C4-2B (cell line): ENCODE data around the gene RRAD.
"Not testable (repeated sequence)": the region's sequence is repeated elsewhere in the genome, so short reads cannot be mapped to it uniquely, and the experiment has no call there.

ENCODE experiments used
- H3K27ac ChIP-seq: fragments of 450-650 bp; 2 replicates; pipeline ENCODE4 v1.5.1; 2017
- CTCF ChIP-seq: fragments of 450-650 bp; conservative IDR thresholded peaks from 2 replicates; pipeline ENCODE4 v1.5.1; 2017; ENCODE audit warnings: mild to moderate bottlenecking
- ZFX ChIP-seq: fragments of 450-650 bp; IDR thresholded peaks from 2 replicates; pipeline ENCODE4 v1.6.1; 2017

Gene RRAD

GRCh38 chr16:66899945-66900710 is 25.2 kb downstream of the RRAD start:
- TF ChIP-seq ZFX = no peak
- TF ChIP-seq CTCF = no peak
- no peak overlapping the region for H3K27ac ChIP-seq

- no peak overlapping the region; the same call in 1 of the 2 replicates for H3K27ac ChIP-seq
- TF ChIP-seq ZFX (no peak), CTCF (no peak)
Observed at GRCh38 chr16:66899310-66899944, 25.9 kb downstream of the RRAD start.

GRCh38 chr16:66898933-66899309 is 26.4 kb downstream of the RRAD start:
- H3K27ac ChIP-seq = no peak overlapping the region
- TF ChIP-seq ZFX = no peak
- no peak for TF ChIP-seq CTCF

GRCh38 chr16:66898207-66898606 is 27.1 kb downstream of the RRAD start:
- H3K27ac ChIP-seq = no peak overlapping the region
- TF ChIP-seq ZFX (no peak), CTCF (no peak)

- H3K27ac ChIP-seq = not testable (repeated sequence)
Observed at GRCh38 chr16:66896682-66897081, 28.7 kb downstream of the RRAD start.

GRCh38 chr16:66895999-66896398 is 29.3 kb downstream of the RRAD start:
- H3K27ac ChIP-seq = no peak overlapping the region
- TF ChIP-seq CTCF (no peak), ZFX (no peak)

- no peak overlapping the region for H3K27ac ChIP-seq
- TF ChIP-seq ZFX (no peak), CTCF (no peak)
Observed at GRCh38 chr16:66895689-66895979, 29.7 kb downstream of the RRAD start.
